Superior temporal gyrus (tissue), 1 donor: ENCODE measurements around the gene CAMKK2.
A peak's percentile ranks its signal among the peaks of the same experiment; 100 is the strongest.
"Not testable (repeated sequence)": the region's sequence is repeated elsewhere in the genome, so short reads cannot be mapped to it uniquely, and the experiment has no call there.

Source experiments
- DNase-seq: peaks from one replicate; pipeline ENCODE4 v3.0.0-alpha.2; 2016; ENCODE audit errors: extremely low spot score

The CAMKK2 gene

DNA sequence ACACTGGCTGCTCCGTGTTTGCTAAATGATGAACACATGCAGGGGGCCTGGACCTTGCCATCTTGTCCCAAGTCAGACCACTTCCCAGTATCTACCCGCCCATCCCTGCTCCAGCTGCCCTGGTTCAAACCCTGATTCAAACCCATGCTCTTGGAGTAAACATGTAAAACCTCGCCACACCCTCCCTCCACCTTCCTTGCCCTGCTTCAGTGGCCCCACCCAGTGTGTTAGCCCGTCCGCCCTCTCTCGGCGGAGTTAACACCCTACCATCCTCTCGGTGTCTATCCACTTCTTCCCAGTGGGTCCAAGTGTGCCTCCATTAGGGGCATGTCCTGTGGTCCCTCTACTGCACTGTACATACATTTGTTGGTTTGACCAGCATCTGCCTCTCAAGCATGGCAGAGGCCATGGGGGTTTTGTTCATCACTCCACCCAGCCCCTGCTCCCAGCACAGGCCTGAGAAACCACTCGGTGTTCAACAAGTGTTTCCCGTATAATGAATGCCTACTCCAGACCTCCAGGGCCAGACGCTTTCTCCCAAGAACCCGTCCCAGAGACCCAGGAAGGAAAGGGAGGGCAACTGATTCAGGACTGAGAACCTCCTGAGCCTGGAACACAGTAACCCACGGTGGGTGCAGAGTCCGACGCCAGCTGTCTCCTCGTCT is 49.5 kb downstream of the CAMKK2 start:
- no peak for DNase-seq

DNA sequence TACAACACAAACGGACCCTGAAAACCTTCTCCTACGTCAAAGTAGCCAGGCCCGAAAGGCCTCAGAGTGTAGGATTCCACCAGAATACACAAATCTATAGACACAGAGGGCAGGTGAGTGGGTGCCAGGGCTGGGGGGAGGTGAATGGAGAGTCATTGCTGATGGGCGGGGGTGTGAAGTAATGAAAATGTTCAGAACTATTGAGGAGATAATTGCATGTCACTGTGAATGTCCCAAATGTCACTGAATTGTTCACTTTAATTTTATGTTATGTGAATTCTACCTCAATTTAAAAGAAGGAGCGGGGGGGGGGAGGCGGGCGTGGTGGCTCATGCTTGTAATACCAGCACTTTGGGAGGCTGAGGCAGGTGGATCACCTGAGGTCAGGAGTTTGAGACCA is 50.6 kb downstream of the CAMKK2 start:
- no peak for DNase-seq

DNA sequence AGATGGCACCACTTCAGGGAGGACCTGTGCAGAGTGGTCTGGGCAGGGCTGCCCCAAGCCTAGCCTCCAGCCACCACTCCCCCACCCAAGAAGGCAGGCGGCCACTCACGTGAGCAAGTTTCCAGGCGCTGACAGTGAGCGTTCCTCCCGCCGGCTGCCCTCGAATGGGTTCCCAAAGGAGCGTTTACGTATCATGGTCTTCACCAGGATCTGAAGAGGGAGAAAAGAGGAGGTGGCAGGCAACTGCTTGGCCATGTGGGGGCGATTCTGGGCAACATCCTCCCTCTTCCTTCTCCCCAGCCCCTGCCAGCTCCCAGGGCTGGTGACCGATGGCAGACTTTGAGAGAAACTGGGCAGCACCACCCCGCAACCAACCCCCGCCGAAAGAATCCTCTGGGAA is 51.5 kb downstream of the CAMKK2 start:
- DNase-seq, result no peak

DNA sequence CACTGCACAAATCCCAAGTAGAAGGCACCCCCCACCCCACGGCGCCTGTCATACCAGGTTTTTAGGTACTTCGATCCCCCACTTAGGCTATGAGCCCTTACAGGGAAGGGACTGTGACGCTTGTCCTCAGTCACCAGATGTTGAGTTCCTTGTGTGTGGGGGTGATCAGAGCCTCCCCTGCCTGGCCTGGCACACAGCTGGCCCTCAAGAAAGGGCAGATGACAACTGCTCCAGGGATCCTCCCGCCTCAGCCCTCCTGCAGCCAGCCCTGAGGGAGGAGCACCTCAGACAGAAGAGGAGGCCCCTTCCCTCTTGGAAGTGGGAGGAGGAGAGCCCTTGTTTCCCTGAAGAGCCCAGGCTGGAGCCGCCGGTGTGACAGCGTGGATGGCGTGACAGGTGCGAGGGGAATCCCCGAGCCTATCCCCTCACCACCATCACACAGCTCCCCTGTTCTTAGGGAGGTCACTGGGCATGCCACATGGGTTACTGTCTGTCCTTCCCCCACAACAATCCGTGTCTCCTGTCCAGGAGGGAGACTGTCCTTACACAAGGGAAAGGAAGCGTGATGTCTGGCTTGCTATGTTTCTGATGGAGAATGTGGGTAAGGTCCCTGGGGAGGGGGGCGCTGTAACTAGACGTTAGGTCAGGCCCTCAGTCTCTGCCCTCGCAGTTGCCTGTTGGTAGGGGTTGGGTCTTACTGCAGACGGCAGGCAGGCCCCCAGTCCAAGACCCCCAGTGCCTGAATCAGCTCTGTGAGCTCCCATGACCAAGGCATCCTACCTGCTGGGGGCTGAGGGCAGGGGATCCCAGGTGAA is 55.1 kb downstream of the CAMKK2 start:
- DNase-seq, result no peak

DNA sequence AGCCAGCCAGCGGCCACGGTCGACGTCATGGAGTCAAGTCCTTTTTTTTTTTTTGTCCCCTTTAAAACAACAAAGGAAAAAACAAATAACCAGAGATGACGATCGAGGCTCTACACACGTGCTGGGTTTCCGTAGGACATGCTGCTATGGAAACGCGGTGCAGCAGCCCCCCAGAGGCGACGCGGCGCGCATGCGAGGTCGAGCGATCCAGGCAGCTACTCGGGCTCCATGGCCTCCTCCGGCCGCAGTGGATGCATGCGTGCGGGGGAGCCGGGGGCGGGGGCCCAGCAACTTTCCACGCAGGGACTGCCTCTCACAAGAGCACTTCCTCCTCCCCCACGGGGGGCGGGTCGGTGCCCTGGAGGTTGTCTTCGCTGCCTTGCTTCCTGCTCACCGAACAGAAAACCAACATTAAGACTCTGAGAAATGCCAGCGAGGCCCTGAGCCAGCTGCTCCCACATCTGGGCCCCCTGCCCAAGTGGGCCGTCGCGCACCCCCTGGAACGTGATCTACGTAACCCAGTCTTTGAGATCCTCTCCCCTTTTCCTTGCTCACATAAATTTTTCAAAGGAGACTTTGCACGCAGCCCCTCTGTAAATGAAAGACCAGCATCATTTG is 55.9 kb downstream of the CAMKK2 start:
- no peak for DNase-seq

DNA sequence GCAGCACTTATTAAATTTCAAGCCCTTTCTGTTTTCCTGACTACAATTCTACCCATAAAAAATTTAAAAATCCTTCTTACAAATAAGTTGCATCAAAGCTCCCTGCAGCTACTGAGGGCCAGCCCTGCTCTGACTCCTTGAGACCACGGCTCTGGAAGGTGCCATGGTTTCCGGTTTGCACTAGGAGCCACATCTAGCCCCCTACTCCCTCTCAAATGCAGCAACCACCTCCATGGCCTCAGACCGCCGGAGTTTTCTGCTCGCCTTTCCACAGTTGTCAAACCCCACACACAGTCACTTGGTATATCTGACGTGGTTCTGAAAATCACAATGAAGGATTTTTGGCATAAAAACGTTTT is 56.5 kb downstream of the CAMKK2 start:
- no peak for DNase-seq

DNA sequence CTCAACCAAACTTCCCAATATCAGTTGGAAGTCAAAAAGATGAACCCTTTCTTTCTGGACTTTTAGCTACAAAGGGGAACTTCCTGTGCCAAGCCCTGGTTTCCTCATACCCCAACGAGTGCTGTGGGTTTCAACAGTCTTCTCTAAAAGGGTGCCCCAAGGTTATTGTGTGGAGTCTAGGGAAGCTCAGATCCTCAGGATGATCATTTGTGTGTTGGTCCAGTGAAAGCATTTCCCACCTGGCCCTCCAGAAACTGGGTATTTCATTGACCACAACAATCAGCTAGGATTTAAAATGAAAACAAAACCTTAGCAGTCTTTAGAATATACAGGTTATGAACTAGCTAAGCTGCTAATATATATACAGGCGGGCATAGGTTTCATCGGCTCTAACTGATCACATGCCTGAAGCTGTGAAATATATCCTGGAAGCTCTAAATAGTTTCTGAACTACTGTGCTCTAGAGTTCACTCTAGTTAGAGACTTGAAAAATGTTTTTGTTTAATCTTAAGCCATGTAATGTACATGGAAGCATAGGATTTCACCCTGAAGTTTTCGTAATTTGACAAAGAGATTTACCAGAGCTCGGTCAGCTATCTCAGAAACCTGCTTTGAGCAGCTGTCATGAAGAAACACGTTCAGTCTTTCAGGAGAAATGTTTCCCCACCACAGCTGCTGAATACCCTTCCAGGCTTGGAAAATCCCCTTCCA is 57.0 kb downstream of the CAMKK2 start:
- no peak for DNase-seq

DNA sequence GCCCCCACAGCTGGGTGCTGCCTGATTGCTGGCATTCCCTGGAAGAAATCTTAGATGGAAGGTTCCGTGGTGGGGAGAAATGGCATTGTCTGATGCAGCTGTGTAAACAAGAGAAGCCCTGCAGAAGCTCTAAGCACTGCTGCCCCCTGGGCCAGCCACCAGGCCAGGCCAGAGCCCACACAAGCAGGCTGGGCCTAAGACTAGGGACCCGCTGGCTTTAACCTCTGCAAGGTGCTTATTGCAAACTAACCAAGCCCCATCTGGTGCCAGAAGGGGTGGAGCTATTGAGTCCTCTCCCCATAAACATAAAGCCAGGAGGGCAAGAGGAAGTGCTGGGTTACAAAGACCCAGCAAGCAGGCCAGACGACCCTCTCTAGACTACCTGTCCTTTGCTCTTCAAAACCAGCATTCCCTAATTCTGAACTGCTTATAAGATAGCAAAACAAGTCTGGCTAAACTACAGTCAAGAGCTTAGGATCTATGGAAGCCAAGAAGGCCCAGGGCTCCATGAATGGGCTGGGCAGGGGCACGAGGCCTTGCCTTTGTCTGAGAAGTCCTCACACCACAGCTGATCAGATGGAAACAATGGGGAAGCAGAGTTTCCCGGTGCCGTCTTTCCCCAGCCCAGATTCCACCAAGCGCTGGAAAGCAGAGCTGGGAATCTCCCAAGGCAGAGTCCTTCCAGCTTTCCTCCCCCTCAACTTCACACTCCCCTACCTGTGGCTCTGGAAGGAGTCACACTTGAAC is 57.7 kb downstream of the CAMKK2 start:
- DNase-seq, result no peak

DNA sequence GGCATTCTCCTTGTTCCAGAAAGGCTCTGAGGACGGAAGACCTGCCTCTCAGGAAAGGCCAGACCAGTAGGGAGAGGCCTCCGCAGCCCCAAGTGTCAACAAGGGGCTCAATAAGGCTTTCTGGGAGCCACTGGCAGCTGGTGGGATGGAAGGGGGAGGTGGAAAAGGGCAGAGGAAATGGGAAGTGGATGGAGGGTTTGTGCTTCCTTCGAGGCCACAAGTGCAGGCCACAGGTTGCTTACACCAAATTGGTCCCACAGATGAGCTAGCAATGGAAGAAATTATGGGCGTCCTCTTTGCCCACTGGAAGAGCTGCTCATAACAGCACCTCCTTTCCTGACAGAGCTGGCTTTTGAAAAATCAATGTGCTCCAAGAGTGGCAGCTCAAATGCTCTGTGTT is 58.4 kb downstream of the CAMKK2 start:
- DNase-seq, result no peak

DNA sequence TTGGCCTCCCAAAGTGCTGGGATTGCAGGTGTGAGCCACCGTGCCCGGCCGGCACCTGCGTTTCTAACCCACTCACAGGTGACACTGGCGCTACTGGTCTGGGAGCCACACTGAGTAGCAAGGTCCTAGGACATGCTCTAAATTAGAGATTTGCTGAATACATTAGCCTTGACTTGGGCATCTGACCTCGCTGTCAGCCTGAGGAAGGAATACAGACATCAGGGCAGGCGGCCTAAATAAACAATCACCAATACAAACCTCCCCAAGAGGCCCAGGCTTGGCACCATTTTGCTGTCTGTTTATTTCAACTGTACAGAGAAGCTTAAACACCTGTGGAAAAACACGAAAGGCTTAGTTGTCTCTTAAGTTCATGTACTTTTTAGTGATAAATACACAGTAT is 59.1 kb downstream of the CAMKK2 start:
- no peak for DNase-seq

DNA sequence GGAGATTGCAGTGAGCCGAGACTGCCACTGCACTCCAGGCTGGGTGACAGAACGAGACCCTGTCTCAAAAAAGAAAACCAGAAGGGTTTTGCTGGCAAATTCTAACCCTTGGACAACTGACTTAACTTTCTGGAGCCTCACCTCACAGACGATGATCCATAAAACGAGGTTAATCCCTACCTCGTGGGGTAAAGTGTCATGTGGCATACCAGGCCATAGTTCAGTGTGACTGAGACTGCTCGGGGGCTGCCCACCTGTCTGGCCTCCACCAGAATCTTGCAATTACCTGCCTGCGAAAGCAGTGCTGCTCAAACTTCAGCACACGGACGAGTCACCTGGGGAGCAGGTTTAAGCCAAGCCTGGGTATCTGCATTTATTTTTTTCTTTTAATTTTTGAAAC is 59.7 kb downstream of the CAMKK2 start:
- DNase-seq, result no peak

DNA sequence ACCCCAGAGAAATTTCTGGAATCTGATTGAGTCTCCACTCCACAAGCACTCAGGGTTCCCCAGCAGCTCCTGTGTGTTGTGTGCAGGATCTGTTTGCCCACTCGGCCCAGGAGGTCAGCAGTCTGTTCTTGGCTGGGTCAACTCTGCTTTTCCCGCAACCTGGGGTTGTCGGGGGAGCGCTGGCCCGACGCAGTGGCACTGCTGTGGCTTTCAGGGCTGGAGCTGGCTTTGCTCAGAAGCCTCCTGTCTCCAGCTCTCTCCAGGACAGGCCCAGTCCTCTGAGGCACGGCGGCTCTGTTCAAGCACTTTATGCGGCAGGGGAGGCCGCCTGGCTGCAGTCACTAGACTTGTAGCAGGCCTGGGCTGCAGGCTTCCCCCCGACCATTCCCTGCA is 62.9 kb downstream of the CAMKK2 start:
- no peak for DNase-seq

DNA sequence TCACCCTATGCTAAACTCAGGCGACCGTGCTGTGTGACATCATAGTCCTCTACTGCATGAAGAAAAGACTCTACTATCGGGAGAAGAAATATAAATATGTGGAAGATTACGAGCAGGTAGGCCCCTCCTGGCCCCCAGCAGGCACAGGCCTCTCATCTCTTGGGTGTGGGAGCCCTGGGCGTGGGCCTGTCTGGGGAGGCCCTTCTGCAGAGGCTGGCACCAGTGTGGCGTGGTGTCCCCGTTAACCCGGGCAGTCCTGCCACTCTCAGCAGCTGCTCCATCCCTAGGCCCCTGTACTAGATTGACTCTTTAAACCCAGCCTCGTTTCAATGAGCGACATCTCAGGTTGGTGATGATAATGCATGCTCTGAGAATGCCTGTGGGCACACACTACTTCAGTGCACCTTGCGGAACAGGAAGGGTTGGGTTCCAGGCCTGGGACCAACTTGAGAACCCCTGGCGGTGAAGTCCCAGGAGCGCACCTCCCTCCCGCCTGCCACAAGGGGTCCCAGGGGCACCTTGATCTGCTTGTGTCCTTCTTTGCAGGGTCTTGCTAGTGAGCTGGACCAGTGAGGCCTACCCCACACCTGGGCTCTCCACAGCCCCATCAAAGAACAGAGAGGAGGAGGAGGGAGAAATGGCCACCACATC is 63.4 kb downstream of the CAMKK2 start:
- DNase-seq, result no peak

DNA sequence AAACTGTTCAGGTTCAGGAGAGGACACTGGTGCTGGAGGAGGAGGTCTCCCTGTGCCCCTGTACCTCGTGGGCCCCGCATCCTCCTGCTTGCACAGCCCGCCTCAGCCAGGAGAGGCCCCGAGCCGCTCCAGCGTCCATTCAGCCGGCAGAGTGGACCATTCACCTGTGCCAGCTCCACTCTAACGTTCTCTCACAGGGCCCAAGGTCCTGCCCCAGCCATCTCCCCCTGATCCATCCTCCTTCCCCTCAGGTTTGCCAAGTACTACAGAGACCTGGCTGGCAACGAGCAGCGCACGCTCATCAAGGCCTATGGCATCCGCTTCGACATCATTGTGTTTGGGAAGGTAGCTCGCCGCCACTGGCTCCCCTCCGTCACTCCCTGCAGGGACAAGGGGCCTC is 64.3 kb downstream of the CAMKK2 start:
- no peak for DNase-seq

DNA sequence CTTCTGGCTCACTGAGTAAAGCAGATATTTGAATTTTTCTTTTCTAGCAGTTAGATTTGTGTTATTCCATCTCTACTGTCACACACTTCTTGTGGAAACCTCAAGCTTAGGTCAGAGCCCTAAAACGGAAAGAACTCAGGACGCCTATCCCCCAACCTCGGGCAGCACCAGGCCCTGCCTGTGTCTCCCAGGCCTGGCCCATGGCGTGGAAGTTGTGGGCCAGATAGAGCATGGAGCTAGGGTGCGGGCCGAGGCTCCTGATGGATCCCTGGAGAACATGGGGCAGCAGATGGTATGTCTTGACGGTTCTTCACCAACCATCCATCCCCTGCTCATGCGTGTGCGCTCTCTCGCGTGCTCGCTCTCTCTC is 66.0 kb downstream of the CAMKK2 start:
- no peak for DNase-seq

DNA sequence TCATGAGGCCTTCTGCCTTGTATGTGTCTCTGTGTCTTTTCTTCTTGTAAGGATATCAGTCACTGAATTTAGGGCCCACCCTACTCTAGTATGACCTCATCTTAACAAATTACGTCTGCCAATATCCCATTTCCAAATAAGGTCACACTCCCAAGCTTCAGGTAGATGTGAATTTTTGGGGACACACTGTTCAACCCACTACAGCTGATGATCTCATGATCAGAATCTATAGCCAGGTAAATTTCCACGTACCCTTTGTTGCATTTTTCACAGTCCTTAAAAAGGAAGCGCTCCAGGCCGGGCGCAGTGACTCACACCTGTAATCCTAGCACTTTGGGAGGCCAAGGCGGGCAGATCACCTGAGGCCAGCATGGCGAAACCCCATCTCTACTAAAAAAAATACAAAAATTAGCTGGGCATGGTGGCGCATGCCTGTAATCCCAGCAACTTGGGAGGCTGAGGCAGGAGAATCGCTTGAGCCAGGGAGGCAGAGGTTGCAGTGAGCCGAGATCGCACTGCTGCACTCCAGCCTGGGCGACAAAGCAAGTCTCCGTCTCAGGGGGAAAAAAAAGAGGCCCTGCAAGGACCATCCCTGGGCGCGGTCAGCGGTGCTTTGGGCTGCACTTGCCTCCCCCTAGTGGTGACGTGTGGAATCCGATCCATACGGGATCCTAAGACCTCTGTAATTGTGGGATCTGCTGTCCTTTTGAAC is 66.5 kb downstream of the CAMKK2 start:
- peak; percentile 87 for DNase-seq

DNA sequence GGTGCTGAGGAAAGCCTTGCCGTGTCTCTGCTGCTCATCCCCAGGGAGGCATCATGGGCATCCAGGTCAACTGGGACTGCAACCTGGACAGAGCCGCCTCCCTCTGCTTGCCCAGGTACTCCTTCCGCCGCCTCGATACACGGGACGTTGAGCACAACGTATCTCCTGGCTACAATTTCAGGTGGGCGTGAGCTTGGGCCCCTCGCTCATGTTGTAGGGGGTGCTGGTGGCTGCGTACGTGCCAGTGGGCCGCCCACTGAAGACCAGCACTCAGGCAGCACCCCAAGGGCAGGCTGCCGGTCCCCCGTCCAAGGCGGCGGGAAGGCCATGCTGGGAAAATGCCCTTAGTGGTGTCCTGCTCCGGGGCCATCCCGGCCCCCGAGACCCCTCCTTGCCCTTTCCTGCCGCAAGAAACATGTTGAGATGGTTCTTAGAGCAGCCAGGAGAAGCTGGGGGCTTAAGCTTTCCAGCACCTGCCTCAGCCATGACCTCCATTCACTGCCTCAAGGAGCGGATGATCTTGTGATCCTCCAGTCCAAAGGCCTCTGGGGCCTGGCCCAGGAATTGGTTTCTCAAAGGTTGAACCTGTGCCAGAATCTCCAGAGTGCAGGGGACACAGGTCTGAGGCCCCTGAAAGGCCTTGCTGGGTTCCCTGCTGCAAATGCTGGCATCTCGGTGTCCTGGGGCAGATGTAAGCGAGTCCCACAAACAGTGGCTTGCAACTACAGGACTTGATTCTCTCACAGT is 67.4 kb downstream of the CAMKK2 start:
- no peak for DNase-seq

DNA sequence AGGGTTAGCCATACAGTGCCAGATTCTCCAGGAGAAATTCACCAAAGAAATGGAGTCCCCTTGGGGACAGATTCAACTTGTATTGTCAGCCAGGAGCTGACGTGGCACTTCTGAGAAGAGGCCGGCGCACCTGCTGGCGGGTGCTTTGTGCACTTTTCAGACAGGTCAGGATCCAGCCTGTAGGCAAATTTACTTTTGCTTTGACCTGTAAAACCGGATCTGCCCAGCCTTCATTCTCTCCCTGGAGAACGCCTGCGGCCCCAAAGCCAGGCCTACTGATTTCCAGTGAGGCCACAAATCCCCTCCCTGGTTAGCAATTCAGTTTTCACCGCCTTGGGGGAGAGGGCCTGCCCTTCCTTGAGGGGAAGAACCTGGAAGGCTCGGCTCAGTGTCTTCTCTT is 69.2 kb downstream of the CAMKK2 start:
- DNase-seq, result no peak

DNA sequence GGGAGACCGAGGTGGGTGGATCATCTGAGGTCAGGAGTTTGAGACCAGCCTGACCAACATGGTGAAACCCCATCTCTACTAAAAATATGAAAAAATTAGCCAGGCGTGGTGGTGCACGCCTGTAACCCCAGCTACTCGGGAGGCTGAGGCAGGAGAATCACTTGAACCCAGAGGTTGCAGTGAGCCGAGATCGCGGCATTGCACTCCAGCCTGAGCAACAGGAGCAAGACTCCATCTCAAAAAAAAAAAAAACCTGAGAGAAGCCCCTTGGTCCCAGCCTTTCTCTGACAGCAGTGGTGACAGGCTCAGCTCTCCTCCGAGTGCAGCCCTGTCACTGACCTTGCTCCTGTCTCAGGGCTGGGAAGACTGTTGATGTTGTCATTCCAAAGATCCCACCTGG is 69.6 kb downstream of the CAMKK2 start:
- not testable (repeated sequence) for DNase-seq

DNA sequence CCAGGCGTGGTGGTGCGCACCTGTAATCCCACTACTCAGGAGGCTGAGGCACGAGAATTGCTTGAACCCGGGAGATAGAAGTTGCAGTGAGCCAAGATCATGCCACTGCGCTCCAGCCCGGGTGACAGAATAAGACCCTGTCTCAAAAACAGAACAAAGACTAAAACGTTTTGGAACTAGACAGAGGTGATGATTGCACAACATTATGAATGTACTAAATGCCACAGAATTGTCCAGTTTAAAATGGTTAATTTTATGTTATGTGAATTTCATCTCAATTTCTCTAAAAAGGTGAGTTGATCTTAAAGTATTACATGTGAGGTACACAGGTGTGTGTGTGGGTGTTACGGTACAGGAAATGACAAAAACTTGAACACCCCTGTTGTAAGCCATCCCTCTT is 70.1 kb downstream of the CAMKK2 start:
- no peak for DNase-seq
